Chondrocyte (in vitro differentiated cells): ENCODE data around the gene FBH1. TPM values are rescaled to one million over a fixed set of nuclear protein-coding genes. Genes with fewer than 3 reads are reported as not detected.
"Not testable (repeated sequence)": the region's sequence is repeated elsewhere in the genome, so short reads cannot be mapped to it uniquely, and the experiment has no call there.

Experiments
- DNase-seq: peaks from one replicate; pipeline ENCODE4 v3.0.0; 2021; ENCODE audit warnings: mixed read lengths, low spot score
- H3K27ac Mint-ChIP-seq: one replicate; pipeline ENCODE4 v1.8.0; 2021; ENCODE audit warnings: mild to moderate bottlenecking, moderate library complexity, mixed read lengths; ENCODE audit not compliant: unreplicated experiment
- H3K27me3 Mint-ChIP-seq: 2 replicates; pipeline ENCODE4 v1.8.0; 2021; ENCODE audit warnings: low read depth, mixed read lengths
- H3K36me3 Mint-ChIP-seq: 2 replicates; pipeline ENCODE4 v1.8.0; 2021; ENCODE audit warnings: low read depth, mixed read lengths
- H3K4me1 Mint-ChIP-seq: 2 replicates; pipeline ENCODE4 v1.8.0; 2021; ENCODE audit warnings: low read depth, mild to moderate bottlenecking, mixed read lengths
- H3K4me3 Mint-ChIP-seq: one replicate; pipeline ENCODE4 v1.8.0; 2021; ENCODE audit warnings: mild to moderate bottlenecking, moderate library complexity, mixed read lengths; ENCODE audit not compliant: unreplicated experiment
- H3K9me3 Mint-ChIP-seq: 2 replicates; pipeline ENCODE4 v1.8.0; 2021; ENCODE audit warnings: low read depth, mixed read lengths
- CTCF ChIP-seq: fragments of 200-600 bp; sonication (generic); IDR thresholded peaks from 2 replicates; pipeline ENCODE4 v1.5.0; 2021; ENCODE audit warnings: antibody characterized with exemption, mild to moderate bottlenecking, moderate library complexity
- total RNA-seq: library from RNA; stranded (reverse); gene quantifications from 3 replicates; pipeline ENCODE4 v1.2.1, GENCODE V29; 2021

FBH1 gene
- total RNA-seq, 1 donor from 2014 or later, result 62.2 TPM

DNA sequence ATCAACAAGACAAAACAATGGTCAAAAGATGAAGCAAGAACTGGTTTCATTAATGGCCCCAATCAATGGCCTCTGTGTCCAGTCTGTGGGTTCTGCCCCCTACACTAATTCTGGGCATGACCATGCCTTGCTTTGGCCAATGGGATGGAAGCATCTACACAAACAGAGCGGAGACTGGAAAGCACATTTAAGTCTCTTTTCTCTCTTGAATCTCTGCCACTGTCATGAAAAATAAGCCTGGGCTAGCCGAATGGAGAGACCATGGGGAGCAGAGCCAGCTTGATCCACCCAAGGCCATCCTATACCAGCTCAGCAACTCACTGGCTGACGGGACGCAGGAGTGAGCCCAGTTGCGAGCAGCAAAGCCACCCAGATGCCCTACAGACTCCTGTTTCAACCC lies 31.2 kb upstream of the FBH1 start:
- no peak overlapping the region for H3K4me3 Mint-ChIP-seq

GRCh38 chr10:5860066-5860465 lies 30.0 kb upstream of the FBH1 start:
- no peak overlapping the region for H3K27ac Mint-ChIP-seq

More for the DNA sequence above, 31.2 kb upstream of the FBH1 start:
- H3K4me1 Mint-ChIP-seq, result peaks cover 19% of the 10 kb centered on the region
- peaks cover 3% of the 10 kb centered on the region for H3K9me3 Mint-ChIP-seq
- H3K27ac Mint-ChIP-seq, result no peak overlapping the region
- DNase-seq, result peak; percentile 27
- H3K27me3 Mint-ChIP-seq, result no peaks in the 10 kb centered on the region
- no peaks in the 10 kb centered on the region for H3K36me3 Mint-ChIP-seq
- TF ChIP-seq CTCF, result no peak

GRCh38 chr10:5862360-5862961 lies 27.6 kb upstream of the FBH1 start:
- Mint-ChIP-seq H3K27ac (peak overlapping the region; percentile 96), H3K27me3 (no peaks in the 10 kb centered on the region), H3K9me3 (peaks cover 3% of the 10 kb centered on the region), H3K4me1 (peaks cover 19% of the 10 kb centered on the region), H3K4me3 (no peak overlapping the region), H3K36me3 (no peaks in the 10 kb centered on the region)
- TF ChIP-seq CTCF, result no peak
- peak; percentile 30 for DNase-seq

More at GRCh38 chr10:5860066-5860465, 30.0 kb upstream of the FBH1 start:
- no peak for TF ChIP-seq CTCF
- no peaks in the 10 kb centered on the region for H3K27me3 Mint-ChIP-seq
- no peak overlapping the region for H3K4me3 Mint-ChIP-seq
- peaks cover 3% of the 10 kb centered on the region for H3K9me3 Mint-ChIP-seq
- no peaks in the 10 kb centered on the region for H3K36me3 Mint-ChIP-seq
- peaks cover 19% of the 10 kb centered on the region for H3K4me1 Mint-ChIP-seq
- DNase-seq, result no peak

GRCh38 chr10:5862981-5863685 lies 26.9 kb upstream of the FBH1 start:
- not testable (repeated sequence) for H3K27me3 Mint-ChIP-seq, DNase-seq, H3K4me3 Mint-ChIP-seq, H3K27ac Mint-ChIP-seq, H3K9me3 Mint-ChIP-seq, H3K36me3 Mint-ChIP-seq
- H3K4me1 Mint-ChIP-seq, result peaks cover 19% of the 10 kb centered on the region

DNA sequence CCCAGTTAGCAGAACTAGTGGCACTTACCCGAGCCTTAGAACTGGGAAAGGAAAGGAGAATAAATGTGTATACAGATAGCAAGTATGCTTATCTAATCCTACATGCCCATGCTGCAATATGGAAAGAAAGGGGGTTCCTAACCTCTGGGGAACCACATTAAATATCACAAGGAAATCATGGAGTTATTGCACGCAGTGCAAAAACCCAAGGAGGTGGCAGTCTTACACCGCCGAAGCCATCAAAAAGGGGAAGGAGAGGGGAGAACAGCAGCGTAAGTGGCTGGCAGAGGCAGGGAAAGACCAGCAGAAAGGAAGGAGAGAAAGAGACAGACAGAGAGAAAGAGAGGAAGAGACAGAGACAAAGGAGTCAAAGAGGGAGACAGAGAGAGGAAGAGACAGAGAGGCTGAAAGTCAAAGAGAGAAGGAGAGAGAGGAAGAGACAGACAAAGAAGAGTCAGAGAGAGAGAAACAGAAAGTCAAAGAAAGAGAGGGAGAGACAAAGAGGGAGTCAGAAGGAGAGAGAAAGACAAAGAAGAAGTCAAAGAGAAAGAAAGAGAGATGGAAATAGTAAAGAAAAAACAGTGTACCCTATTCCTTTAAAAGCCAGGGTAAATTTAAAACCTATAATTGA lies 23.5 kb upstream of the FBH1 start:
- peaks cover 12% of the 10 kb centered on the region for H3K4me1 Mint-ChIP-seq
- H3K9me3 Mint-ChIP-seq, H3K4me3 Mint-ChIP-seq, DNase-seq, H3K27me3 Mint-ChIP-seq, H3K36me3 Mint-ChIP-seq, H3K27ac Mint-ChIP-seq: not testable (repeated sequence)

DNA sequence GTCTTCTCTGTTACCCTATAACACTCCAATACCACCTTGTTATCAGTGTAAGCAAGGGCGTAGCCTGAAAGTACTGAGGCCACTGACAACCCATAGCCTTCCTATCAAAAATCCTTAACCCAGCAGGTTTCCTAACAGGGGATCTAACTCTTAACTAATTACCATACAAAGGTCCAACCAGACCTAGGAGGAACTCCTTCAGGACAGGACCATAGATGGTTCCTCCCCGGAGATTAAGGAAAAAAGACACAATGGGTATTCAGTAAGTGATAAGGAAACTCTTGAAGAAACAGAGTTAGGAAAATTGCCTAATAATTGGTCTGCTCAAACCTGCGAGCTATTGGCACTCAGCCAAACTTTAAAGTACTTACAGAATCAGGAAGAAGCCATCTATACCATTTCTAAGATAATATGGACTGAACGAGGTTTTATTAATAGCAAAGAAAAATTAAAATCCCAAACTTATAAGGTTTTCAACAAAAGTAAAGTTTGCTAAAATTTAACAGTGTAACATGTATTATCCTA lies 22.9 kb upstream of the FBH1 start:
- H3K27ac Mint-ChIP-seq, DNase-seq, H3K27me3 Mint-ChIP-seq, H3K4me3 Mint-ChIP-seq, H3K9me3 Mint-ChIP-seq, H3K36me3 Mint-ChIP-seq: not testable (repeated sequence)
- H3K4me1 Mint-ChIP-seq, result peaks cover 10% of the 10 kb centered on the region

DNA sequence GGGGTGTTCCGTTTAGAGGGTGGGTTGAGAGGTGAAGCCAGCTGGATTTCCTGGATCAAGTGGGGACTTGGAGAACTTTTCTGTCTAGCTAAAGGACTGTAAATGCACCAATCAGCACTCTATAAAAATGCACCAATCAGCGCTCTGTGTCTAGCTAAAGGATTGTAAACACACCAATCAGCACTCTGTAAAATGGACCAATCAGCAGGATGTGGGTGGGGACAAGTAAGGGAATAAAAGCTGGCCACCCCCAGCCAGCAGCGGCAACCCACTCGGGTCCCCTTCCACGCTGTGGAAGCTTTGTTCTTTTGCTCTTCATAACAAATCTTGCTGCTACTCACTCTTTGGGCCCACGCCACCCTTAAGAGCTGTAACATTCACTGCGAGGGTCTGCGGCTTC lies 21.7 kb upstream of the FBH1 start:
- not testable (repeated sequence) for H3K27me3 Mint-ChIP-seq

More for the DNA sequence above, 21.7 kb upstream of the FBH1 start:
- H3K4me3 Mint-ChIP-seq, H3K9me3 Mint-ChIP-seq, H3K27ac Mint-ChIP-seq, DNase-seq, H3K4me1 Mint-ChIP-seq, H3K36me3 Mint-ChIP-seq: not testable (repeated sequence)
